Stimulated activated CD4-positive, alpha-beta T cell treated with anti-CD3 and anti-CD28 coated beads, TNF-alpha, amount 100 ng/mL, for 48 hours (primary cell): ENCODE measurements around the gene RASA3.
"Not testable (repeated sequence)": the region's sequence is repeated elsewhere in the genome, so short reads cannot be mapped to it uniquely, and the experiment has no call there.

Experiments used
- DNase-seq, 3 donors: peaks; one replicate each; pipeline ENCODE4 v3.0.0-alpha.2; 2020; ENCODE audit warnings: low read depth in 3 of 3

RASA3 gene

GRCh38 chr13:114101358-114102130 lies 30.9 kb downstream of the RASA3 start:
- DNase-seq: no peak

DNA sequence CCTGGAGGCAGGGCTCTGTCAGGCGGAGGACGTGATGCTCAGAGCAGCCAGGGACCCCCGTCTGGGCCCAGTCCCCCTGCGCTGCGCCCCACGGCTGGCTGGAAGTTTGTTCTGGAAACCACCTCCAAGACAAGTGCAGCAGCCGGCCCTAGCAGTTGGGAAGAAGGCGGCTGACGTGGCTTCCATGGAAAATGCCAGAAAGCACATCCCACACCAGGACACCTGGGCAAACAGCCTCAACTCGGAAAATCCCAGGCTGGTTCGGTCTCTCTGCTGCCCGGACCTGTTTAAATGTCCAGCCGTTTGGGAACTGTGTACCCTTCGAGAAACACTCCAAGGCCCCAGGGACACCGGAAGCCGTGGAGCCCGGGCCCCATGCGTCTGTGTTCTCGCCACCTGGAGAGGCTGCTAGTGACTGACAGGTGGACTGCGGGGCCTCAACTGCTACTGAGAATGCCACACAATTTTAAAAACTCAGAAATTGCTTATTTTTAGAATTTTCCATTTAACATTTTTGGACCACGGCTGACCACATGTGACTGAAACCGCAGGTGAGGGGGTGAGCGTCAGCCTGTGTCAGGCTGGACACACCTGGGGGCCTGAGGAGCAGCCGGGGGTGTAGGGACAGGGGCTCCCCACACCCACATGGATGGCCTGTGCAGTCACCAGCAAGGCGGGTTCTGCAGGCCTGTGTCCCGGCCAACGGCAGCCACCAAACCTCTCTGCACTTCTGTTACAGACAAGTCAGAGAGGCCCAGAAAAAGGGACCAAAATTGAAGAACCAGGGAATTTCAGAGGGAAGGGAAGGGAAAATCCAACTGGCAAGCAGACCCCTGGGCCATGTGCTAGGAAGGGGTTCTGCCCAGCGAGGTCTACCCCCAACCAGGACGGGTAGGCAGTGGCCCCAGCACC lies 31.7 kb downstream of the RASA3 start:
- no peak for DNase-seq

- no peak for DNase-seq
Observed at GRCh38 chr13:114099918-114100445, 32.4 kb downstream of the RASA3 start.

- no peak for DNase-seq
Observed at GRCh38 chr13:114099191-114099590, 33.2 kb downstream of the RASA3 start.

DNA sequence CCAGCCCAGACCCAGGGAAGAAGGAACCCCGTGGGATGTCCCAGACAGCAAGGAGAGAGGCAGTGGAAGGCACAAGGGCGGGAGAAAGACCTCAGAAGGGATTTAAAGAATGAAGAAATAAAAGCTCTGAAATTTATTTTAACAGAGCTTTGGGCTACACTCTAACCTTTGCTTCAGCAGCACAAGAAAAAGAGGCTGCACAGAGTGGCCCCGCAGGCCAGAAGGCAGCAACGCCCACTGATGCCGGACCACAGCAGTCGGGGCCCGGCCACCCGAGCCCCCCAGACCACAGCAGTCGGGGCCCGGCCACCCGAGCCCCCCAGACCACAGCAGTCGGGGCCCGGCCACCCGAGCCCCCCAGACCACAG lies 33.8 kb downstream of the RASA3 start:
- DNase-seq: not testable (repeated sequence)

GRCh38 chr13:114097893-114098688 lies 34.3 kb downstream of the RASA3 start:
- no peak for DNase-seq

- no peak for DNase-seq
Observed at GRCh38 chr13:114097212-114097892, 35.1 kb downstream of the RASA3 start.

DNA sequence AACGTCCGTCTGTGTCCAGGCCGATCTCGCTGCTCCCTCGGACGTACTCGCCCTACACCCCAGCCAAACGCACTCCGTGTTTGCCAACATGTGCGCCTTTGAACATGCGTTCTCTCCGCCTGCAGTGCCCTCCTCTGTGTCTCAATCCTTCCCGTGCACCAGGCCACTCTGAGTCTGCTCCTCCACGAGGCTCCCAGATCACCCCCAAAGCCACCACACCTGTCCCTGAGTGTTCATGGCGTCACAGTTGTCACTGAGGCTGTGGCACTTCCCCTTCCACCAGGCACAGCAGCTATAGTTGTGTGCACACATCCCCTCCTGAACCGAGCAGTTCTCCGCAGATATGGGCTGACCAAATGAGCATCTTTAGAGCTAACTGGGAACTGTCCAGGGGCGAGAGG lies 35.6 kb downstream of the RASA3 start:
- no peak for DNase-seq

DNA sequence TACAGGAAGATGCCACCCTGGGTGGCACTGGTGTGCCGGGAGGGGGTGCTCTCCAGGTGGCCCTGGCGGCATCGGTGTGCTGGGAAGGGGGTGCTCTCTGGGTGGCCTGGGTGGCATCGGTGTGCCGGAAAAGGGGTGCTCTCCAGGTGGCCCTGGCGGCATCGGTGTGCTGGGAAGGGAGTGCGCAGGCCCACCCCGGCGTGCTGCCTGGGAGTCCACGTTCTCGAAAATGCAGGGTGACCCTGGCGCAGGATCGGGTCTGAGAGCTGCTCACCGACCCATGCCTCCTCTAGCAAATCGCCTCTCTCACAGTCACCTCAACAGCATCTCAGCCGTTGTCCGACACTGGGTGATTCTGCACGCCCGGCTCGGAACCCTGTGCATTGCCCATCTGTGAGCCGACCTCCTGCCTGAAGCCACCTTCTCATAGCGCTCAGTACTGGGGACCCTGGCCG lies 36.4 kb downstream of the RASA3 start:
- no peak for DNase-seq

DNA sequence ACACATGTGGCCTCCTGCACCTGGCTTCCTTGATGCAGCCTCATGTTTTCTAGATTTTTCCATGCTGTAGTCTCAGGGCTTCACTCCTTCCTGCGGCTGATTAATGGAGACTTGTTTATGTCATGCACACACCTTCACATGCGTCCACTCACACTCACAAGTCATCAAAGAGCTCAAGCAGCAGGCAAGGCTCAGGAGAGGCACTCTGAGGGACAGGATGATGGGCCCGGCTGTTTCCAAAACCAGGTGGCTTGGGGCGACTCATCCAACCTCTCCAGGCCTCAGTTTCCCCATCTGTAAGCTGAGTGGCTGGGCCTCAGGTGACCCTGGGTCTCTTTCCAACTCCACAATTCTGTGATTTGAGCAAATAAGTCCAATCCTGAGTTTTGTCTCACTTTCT lies 36.9 kb downstream of the RASA3 start:
- DNase-seq: no peak

GRCh38 chr13:114093118-114093517 lies 39.3 kb downstream of the RASA3 start:
- no peak for DNase-seq

GRCh38 chr13:114092468-114092867 lies 40.0 kb downstream of the RASA3 start:
- no peak for DNase-seq

DNA sequence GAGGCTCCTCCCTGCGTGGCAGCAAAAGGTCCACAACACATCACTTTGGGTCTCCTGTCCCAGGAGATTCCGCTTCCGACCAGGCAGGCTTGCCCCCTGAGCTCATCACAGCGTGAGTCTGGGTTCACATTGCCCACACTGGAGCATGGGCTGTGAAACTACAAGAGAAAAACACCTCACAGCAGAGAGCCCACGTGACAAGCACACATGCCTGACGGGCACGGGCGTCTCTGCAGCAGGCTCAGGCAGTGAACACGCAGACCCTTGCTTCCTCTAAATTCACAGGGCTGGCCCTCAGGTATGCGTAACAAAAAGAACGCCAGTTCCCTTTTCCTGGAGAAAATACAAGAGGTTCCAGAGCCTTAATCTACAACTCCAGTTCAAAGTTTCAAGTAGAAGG lies 41.9 kb downstream of the RASA3 start:
- DNase-seq: no peak

DNA sequence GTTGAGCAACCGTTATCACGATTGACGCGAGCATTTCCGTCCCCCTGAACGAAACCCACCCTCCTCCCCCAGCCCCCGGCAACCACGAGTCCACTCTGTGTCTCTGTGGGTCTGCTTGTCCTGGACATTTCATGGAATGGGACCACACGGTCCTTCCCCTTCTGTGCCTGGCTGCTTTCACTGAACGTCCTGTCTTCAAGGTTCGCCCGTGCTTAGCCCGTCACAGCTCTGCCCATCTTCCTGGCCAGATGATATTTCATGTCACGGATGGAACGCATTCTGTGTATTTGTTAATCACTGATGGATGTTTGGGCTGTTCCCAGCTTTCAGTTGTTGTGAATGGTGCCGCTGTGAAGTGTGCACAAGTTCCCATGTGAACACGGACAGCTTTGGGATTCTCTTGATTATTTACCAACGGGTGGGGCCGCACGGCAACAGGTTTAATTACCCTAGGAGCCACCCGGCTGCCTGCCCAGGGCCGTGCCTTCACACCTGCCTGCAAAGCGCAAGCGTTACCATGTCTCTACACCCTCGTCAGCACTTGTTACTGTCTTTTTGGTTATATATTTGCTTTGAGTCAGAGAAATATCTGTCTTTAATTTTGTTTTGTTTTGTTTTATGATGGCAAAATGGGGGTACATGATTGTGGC lies 42.5 kb downstream of the RASA3 start:
- no peak for DNase-seq

DNA sequence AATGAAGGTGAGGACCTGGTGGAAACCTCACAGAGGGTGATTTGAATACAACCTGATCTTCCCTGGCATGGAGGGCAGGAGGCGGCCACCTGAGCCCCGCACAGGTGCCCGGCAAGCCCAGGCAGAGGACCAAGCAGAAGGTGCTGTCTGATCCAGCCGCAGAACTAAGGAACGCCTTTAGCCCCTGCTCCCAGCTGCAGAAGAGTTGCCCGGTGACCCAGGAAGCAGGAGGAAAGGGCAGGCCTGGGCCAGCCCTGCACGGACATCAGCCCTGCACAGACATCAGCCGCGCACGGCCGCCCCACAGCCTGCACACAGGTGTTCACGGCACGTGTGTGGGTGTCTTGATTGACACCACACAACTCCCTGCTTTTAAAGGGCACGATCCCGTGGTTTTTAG lies 43.1 kb downstream of the RASA3 start:
- DNase-seq: no peak

DNA sequence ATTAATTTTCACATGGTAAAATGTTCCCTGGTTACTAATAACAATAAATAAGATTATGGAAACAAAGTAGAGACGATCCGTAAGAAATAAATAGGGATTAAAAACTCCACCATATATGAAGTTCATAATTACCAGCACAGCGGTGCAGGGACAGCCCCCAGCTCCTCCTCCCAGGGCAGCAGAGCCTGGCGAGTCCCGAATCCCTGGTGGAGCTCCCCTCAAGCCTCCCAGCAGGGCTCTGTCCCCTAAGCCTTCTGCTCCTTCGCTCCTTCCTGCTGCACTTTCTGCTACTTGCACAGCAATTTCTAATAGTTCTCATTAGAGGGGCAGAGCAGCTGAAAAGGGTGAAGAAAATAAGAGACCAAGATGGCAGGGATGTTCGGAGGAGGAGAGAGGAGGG lies 43.6 kb downstream of the RASA3 start:
- DNase-seq: no peak

- DNase-seq: no peak
Observed at GRCh38 chr13:114088234-114088633, 44.2 kb downstream of the RASA3 start.

- no peak for DNase-seq
Observed at GRCh38 chr13:114087430-114087829, 45.0 kb downstream of the RASA3 start.

DNA sequence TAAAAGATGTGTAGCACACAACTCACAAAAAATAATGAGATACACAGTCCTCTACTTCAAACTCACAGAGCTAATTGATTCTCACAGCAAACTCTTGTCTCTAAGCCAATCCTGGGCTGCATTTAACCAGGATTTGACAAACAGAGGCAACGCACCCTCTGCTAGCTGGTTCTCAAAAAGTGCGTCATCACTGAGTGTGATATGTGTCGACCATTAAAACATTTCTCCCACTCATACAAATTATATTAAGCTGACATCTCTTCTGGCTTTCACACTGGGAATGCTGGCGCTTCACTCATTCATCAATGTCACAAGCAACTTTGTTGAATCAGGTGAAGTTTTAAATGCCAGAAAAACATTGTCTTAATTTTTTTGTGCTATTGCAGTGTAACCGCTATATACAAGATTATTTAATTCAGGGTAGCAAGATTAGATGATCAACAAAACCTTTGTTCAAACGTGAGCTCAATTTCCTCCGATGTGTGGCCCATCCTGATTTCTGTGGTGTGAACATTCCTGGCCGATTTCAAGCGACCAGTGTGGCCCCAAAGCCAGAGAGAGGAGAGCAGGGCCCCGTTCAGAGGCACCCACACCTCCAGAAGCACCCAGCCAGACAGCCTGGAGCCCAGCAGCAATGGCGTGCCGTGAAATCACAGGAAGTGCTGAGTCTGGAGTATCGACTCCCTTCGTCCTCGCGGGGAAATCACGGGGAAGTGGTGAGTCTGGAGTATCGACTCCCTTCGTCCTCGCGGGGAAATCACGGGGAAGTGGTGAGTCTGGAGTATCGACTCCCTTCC lies 49.4 kb downstream of the RASA3 start:
- DNase-seq: no peak
